HepG2 (cell line): Measurements from ENCODE around the gene CTCF. TPM values are rescaled to one million over a fixed set of nuclear protein-coding genes. Genes with fewer than 3 reads are reported as not detected.

Experiments used
- CCDC6 ChIP-seq: sonication (generic); formaldehyde crosslinking; IDR thresholded peaks from 2 replicates; pipeline ENCODE4 v1.8.1; 2022; ENCODE audit warnings: mild to moderate bottlenecking, missing genetic modification reagents, moderate library complexity
- ETV5 ChIP-seq: IDR thresholded peaks from 2 replicates; pipeline ENCODE4 v1.6.1; 2018; ENCODE audit warnings: missing biosample characterization, missing genetic modification reagents, inconsistent platforms, borderline replicate concordance
- GABPA ChIP-seq, 2 experiments: IDR thresholded peaks; 2 replicates each; pipeline ENCODE4 v1.6.1; 2011 to 2016; ENCODE audit warnings: low read depth in 2 of 2, low read length in 1 of 2, missing biosample characterization in 1 of 2, missing genetic modification characterization in 1 of 2
- GATAD2A ChIP-seq: IDR thresholded peaks from 2 replicates; pipeline ENCODE4 v1.6.1; 2016
- HHEX ChIP-seq: IDR thresholded peaks from 2 replicates; pipeline ENCODE4 v1.6.1; 2016; ENCODE audit warnings: control low read depth
- KAT8 ChIP-seq: IDR thresholded peaks from 2 replicates; pipeline ENCODE4 v1.6.1; 2016; ENCODE audit warnings: missing genetic modification reagents, missing compliant biosample characterization
- KLF15 ChIP-seq: sonication (generic); formaldehyde crosslinking; IDR thresholded peaks from 2 replicates; pipeline ENCODE4 v1.8.1; 2023; ENCODE audit warnings: borderline replicate concordance, mild to moderate bottlenecking, inconsistent platforms, missing genetic modification reagents, mixed read lengths
- MAZ ChIP-seq, 2 experiments: sonication (generic) in 1 of 2; formaldehyde crosslinking in 1 of 2; IDR thresholded peaks; 2 replicates each; pipeline versions ENCODE4 v1.5.0 to v1.6.1; 2012 to 2020; ENCODE audit warnings: low read depth in 2 of 2, mild to moderate bottlenecking in 2 of 2, borderline replicate concordance in 1 of 2, improper control_type of control experiment in 1 of 2, low read length in 1 of 2, missing genetic modification reagents in 1 of 2, moderate library complexity in 1 of 2
- MXI1 ChIP-seq: IDR thresholded peaks from 3 replicates; pipeline ENCODE4 v1.6.1; 2012; ENCODE audit warnings: low read depth, low read length, inconsistent platforms, borderline replicate concordance
- NFKBIZ ChIP-seq: IDR thresholded peaks from 2 replicates; pipeline ENCODE4 v1.6.1; 2018; ENCODE audit warnings: missing genetic modification reagents, missing compliant biosample characterization
- RXRA ChIP-seq: sonication (generic); formaldehyde crosslinking; IDR thresholded peaks from 2 replicates; pipeline ENCODE4 v1.5.1; 2020; ENCODE audit warnings: missing genetic modification reagents
- SAP130 ChIP-seq: IDR thresholded peaks from 2 replicates; pipeline ENCODE4 v1.6.1; 2016; ENCODE audit warnings: low read depth
- SOX13 ChIP-seq, 3 experiments: fragments of 450-650 bp in 1 of 3; sonication (generic) in 1 of 3; formaldehyde crosslinking in 1 of 3; IDR thresholded peaks in 2 of 3; conservative IDR thresholded peaks in 1 of 3; 2 replicates each; pipeline versions ENCODE4 v1.5.0 to v1.6.1; 2016 to 2020; ENCODE audit warnings: antibody characterized with exemption in 1 of 3, mild to moderate bottlenecking in 1 of 3, missing compliant biosample characterization in 1 of 3, missing genetic modification reagents in 1 of 3, moderate library complexity in 1 of 3
- TBX2 ChIP-seq: sonication (generic); formaldehyde crosslinking; IDR thresholded peaks from 2 replicates; pipeline ENCODE4 v1.5.0; 2020; ENCODE audit warnings: missing genetic modification reagents, mild to moderate bottlenecking, borderline replicate concordance
- ZNF333 ChIP-seq: sonication (generic); formaldehyde crosslinking; IDR thresholded peaks from 2 replicates; pipeline ENCODE4 v1.4.0; 2020; ENCODE audit warnings: mild to moderate bottlenecking, missing genetic modification reagents, borderline replicate concordance
- ZNF343 ChIP-seq: sonication (generic); formaldehyde crosslinking; IDR thresholded peaks from 2 replicates; pipeline ENCODE4 v1.4.0; 2020; ENCODE audit warnings: mild to moderate bottlenecking, missing genetic modification reagents
- ZNF891 ChIP-seq: sonication (generic); formaldehyde crosslinking; IDR thresholded peaks from 2 replicates; pipeline ENCODE4 v1.5.0; 2020; ENCODE audit warnings: mild to moderate bottlenecking, missing genetic modification reagents
- ZSCAN25 ChIP-seq: sonication (generic); formaldehyde crosslinking; IDR thresholded peaks from 2 replicates; pipeline ENCODE4 v1.8.0; 2022; ENCODE audit warnings: mild to moderate bottlenecking, missing genetic modification reagents
- polyA plus RNA-seq, 8 experiments: library from polyadenylated mRNA; depleted of rRNA in 3 of 8; stranded (reverse) in 7 of 8; unstranded in 1 of 8; fragments of >200 nt; fragmentation: Illumina TruSeq in 4 of 8; extraction: Trizol in 4 of 8; gene quantifications; 2 replicates each; pipeline versions ENCODE4 v1.2.1 to v1.2.3, GENCODE V29; 2011 to 2016; ENCODE audit warnings: low read depth in 4 of 8, missing spikeins in 1 of 8, mixed read lengths in 1 of 8; ENCODE audit not compliant: insufficient read depth in 1 of 8
- total RNA-seq, 5 experiments: library from RNA; depleted of rRNA; stranded (reverse); fragments of >200 nt; fragmentation: Illumina TruSeq; extraction: Trizol; gene quantifications; 2 replicates each; pipeline ENCODE4 v1.2.3, GENCODE V29; 2016; ENCODE audit warnings: low read depth in 1 of 5
- TF ChIP-seq, protein P1 (sequence below): sonication (generic); formaldehyde crosslinking; IDR thresholded peaks from 2 replicates; pipeline ENCODE4 v1.4.0; 2020; ENCODE audit warnings: missing genetic modification reagents, borderline replicate concordance
- TF ChIP-seq, protein P2 (sequence below): sonication (generic); formaldehyde crosslinking; IDR thresholded peaks from 2 replicates; pipeline ENCODE4 v1.5.1; 2020; ENCODE audit warnings: missing genetic modification reagents, mild to moderate bottlenecking, borderline replicate concordance
- TF ChIP-seq, protein P3 (sequence below): IDR thresholded peaks from 2 replicates; pipeline ENCODE4 v1.6.1; 2018; ENCODE audit warnings: missing genetic modification reagents

Gene CTCF
- total and polyA plus RNA-seq, 2 of the 13 experiments (the other 11 are each of a cell fraction or from before 2014, with no cell fraction given): 19.5 to 37.5 TPM

DNA sequence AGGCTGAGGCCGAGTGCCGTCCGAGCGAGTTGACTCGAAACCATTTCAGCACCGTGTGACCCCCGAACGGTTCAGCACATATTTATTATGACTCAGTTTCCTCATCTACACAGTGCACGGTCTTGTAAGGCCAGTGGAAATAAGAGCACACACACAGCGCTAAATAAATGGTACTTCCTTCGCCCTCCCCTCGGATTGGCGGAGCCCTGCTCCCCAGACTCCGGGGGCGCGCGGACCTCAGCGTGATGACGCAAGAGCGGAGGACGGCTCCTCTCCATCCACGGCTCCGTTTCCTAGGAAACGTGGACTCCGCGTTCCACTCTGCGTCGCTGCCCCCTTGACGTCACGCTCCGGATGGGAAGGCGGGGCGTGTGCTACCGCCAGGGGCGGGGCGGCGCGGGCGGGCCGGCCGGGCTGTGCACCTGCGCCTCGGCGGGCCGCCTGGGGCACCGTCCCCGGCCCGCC, 98.3 kb downstream of the CTCF start, which contains the start of gene PARD6A (continued):
- TF ChIP-seq, protein P1, sequence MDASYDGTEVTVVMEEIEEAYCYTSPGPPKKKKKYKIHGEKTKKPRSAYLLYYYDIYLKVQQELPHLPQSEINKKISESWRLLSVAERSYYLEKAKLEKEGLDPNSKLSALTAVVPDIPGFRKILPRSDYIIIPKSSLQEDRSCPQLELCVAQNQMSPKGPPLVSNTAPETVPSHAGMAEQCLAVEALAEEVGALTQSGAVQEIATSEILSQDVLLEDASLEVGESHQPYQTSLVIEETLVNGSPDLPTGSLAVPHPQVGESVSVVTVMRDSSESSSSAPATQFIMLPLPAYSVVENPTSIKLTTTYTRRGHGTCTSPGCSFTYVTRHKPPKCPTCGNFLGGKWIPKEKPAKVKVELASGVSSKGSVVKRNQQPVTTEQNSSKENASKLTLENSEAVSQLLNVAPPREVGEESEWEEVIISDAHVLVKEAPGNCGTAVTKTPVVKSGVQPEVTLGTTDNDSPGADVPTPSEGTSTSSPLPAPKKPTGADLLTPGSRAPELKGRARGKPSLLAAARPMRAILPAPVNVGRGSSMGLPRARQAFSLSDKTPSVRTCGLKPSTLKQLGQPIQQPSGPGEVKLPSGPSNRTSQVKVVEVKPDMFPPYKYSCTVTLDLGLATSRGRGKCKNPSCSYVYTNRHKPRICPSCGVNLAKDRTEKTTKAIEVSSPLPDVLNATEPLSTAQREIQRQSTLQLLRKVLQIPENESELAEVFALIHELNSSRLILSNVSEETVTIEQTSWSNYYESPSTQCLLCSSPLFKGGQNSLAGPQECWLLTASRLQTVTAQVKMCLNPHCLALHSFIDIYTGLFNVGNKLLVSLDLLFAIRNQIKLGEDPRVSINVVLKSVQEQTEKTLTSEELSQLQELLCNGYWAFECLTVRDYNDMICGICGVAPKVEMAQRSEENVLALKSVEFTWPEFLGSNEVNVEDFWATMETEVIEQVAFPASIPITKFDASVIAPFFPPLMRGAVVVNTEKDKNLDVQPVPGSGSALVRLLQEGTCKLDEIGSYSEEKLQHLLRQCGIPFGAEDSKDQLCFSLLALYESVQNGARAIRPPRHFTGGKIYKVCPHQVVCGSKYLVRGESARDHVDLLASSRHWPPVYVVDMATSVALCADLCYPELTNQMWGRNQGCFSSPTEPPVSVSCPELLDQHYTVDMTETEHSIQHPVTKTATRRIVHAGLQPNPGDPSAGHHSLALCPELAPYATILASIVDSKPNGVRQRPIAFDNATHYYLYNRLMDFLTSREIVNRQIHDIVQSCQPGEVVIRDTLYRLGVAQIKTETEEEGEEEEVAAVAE (CRISPR knock-in tag): peak; percentile 58; the same call in 1 of the 2 replicates
- TF ChIP-seq TBX2 (CRISPR knock-in tag) (0 out of 2 replicates have a peak, but pooled peaks have one; percentile 13), KLF15 (CRISPR knock-in tag) (no peak), CCDC6 (0 out of 2 replicates have a peak, but pooled peaks have one; percentile 9), GABPA (IDR thresholded peaks at IDR 0.05; ENCODE audit: low read depth, low read length) (no peak), GABPA (CRISPR knock-in tag; IDR thresholded peaks at IDR 0.05; ENCODE audit: low read depth) (peak; percentile 58), HHEX (CRISPR knock-in tag) (no peak), ZNF333 (CRISPR knock-in tag) (0 out of 2 replicates have a peak, but pooled peaks have one; percentile 53), SOX13 (IDR thresholded peaks at IDR 0.05) (no peak), SOX13 (CRISPR knock-in tag; conservative IDR thresholded peaks at IDR 0.05 in 1 of 2, IDR thresholded peaks at IDR 0.05 in 1 of 2) (peak in 1 of 2 experiments; percentile 16; a peak in 1 of 4 replicates), SAP130 (peak; percentile 96), RXRA (CRISPR knock-in tag) (0 out of 2 replicates have a peak, but pooled peaks have one; percentile 1), ZSCAN25 (CRISPR knock-in tag) (0 out of 2 replicates have a peak, but pooled peaks have one; percentile 27), ZNF891 (CRISPR knock-in tag) (peak; percentile 59; the same call in 1 of the 2 replicates), ETV5 (CRISPR knock-in tag) (peak; percentile 59; the same call in 1 of the 2 replicates), ZNF343 (CRISPR knock-in tag) (no peak), MXI1 (peak; percentile 87; the same call in 2 of the 3 replicates), NFKBIZ (CRISPR knock-in tag) (peak; percentile 17; the same call in 1 of the 2 replicates), GATAD2A (CRISPR knock-in tag) (peak; percentile 55; the same call in 1 of the 2 replicates), KAT8 (no peak; the same call in none of the 2 replicates), MAZ (IDR thresholded peaks at IDR 0.05; ENCODE audit: borderline replicate concordance, low read depth, low read length) (peak; percentile 39; the same call in 1 of the 2 replicates), MAZ (CRISPR knock-in tag; IDR thresholded peaks at IDR 0.05; ENCODE audit: low read depth) (peak; percentile 48; the same call in 1 of the 2 replicates)
- TF ChIP-seq, protein P2, sequence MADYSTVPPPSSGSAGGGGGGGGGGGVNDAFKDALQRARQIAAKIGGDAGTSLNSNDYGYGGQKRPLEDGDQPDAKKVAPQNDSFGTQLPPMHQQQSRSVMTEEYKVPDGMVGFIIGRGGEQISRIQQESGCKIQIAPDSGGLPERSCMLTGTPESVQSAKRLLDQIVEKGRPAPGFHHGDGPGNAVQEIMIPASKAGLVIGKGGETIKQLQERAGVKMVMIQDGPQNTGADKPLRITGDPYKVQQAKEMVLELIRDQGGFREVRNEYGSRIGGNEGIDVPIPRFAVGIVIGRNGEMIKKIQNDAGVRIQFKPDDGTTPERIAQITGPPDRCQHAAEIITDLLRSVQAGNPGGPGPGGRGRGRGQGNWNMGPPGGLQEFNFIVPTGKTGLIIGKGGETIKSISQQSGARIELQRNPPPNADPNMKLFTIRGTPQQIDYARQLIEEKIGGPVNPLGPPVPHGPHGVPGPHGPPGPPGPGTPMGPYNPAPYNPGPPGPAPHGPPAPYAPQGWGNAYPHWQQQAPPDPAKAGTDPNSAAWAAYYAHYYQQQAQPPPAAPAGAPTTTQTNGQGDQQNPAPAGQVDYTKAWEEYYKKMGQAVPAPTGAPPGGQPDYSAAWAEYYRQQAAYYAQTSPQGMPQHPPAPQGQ (CRISPR knock-in tag): 0 out of 2 replicates have a peak, but pooled peaks have one; percentile 80
- TF ChIP-seq, protein P3, sequence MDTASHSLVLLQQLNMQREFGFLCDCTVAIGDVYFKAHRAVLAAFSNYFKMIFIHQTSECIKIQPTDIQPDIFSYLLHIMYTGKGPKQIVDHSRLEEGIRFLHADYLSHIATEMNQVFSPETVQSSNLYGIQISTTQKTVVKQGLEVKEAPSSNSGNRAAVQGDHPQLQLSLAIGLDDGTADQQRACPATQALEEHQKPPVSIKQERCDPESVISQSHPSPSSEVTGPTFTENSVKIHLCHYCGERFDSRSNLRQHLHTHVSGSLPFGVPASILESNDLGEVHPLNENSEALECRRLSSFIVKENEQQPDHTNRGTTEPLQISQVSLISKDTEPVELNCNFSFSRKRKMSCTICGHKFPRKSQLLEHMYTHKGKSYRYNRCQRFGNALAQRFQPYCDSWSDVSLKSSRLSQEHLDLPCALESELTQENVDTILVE (CRISPR knock-in tag): peak; percentile 14; the same call in 1 of the 2 replicates
